GM18508 (cell line): Measurements from ENCODE around the gene DENND4A.

Experiments
- ATAC-seq: cut with Tn5 transposase; IDR thresholded peaks from one replicate; pipeline ENCODE4 v1.9.1; 2021; ENCODE audit warnings: moderate number of reproducible peaks; ENCODE audit not compliant: insufficient read depth, unreplicated experiment

Gene DENND4A

GRCh38 chr15:65690173-65690572 lies 101.9 kb downstream of the DENND4A start:
- no peak for ATAC-seq

- no peak for ATAC-seq
These were observed 103.6 kb downstream of the DENND4A start for GRCh38 chr15:65688462-65688861.

GRCh38 chr15:65682404-65682911 lies 109.6 kb downstream of the DENND4A start:
- ATAC-seq = no peak

GRCh38 chr15:65680544-65680943 lies 111.5 kb downstream of the DENND4A start:
- ATAC-seq = no peak

GRCh38 chr15:65676123-65676522 lies 116.0 kb downstream of the DENND4A start:
- ATAC-seq = no peak

GRCh38 chr15:65675551-65675950 lies 116.5 kb downstream of the DENND4A start:
- ATAC-seq = no peak

- no peak for ATAC-seq
These were observed 125.8 kb downstream of the DENND4A start for GRCh38 chr15:65666257-65666656.

- no peak for ATAC-seq
These were observed 128.6 kb downstream of the DENND4A start for GRCh38 chr15:65663521-65663920.

- no peak for ATAC-seq
These were observed 131.2 kb downstream of the DENND4A start for GRCh38 chr15:65660927-65661326.

- ATAC-seq = no peak
These were observed 132.5 kb downstream of the DENND4A start for GRCh38 chr15:65659502-65660052.

- ATAC-seq = no peak
These were observed 136.6 kb downstream of the DENND4A start for GRCh38 chr15:65655457-65655856.

GRCh38 chr15:65655026-65655425 lies 137.1 kb downstream of the DENND4A start:
- ATAC-seq = no peak

- no peak for ATAC-seq
These were observed 138.1 kb downstream of the DENND4A start for GRCh38 chr15:65653801-65654521.

- no peak for ATAC-seq
These were observed 138.8 kb downstream of the DENND4A start for GRCh38 chr15:65653341-65653740.

- no peak for ATAC-seq
These were observed 140.0 kb downstream of the DENND4A start for GRCh38 chr15:65651831-65652749.

- ATAC-seq = no peak
These were observed 141.1 kb downstream of the DENND4A start for GRCh38 chr15:65651042-65651322.

- no peak for ATAC-seq
These were observed 141.6 kb downstream of the DENND4A start for GRCh38 chr15:65650312-65651041.

GRCh38 chr15:65646486-65646885 lies 145.6 kb downstream of the DENND4A start:
- ATAC-seq = no peak

GRCh38 chr15:65645392-65645791 lies 146.7 kb downstream of the DENND4A start:
- ATAC-seq = no peak

GRCh38 chr15:65644282-65644681 lies 147.8 kb downstream of the DENND4A start:
- no peak for ATAC-seq
